GM06990 (cell line): ENCODE results near the gene MDFIC.

Experiments used
- DNase-seq: peaks from one replicate; pipeline ENCODE4 v3.0.0-alpha.2; 2011; ENCODE audit not compliant: insufficient read length; ENCODE audit errors: extremely low read depth
- H3K27me3 ChIP-seq: replicated peaks from 2 replicates; pipeline ENCODE4 v1.6.0; 2011; ENCODE audit warnings: low read length; ENCODE audit not compliant: control insufficient read depth, insufficient read depth
- H3K36me3 ChIP-seq: 2 replicates; pipeline ENCODE4 v1.5.1; 2011; ENCODE audit warnings: low read length; ENCODE audit not compliant: control insufficient read depth, insufficient read depth
- H3K4me3 ChIP-seq: replicated peaks from 2 replicates; pipeline ENCODE4 v1.5.1; 2011; ENCODE audit warnings: low read depth, mild to moderate bottlenecking, control low read depth, low read length
- TF ChIP-seq, protein P1 (sequence below): IDR thresholded peaks from 2 replicates; pipeline ENCODE4 v1.5.1; 2011; ENCODE audit warnings: low read length, control low read depth, mild to moderate bottlenecking, inconsistent platforms; ENCODE audit not compliant: insufficient read depth, poor library complexity, severe bottlenecking

Gene MDFIC

DNA sequence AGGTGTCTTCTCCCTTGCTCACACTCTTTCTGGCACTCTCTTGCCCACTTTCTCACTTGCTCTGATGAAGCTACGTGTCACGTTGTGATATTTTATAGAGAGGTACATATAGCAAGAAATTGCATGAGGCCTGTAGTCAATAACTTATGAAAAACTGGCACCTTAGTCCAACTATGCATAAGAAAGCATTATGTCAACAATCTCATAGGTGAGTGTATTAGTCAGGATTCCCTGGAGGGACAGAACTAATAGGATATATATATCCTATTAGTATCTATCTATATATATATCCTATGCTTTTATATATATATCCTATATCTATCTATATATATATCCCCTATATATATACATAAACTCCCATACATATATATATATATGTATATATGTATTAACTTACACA is 18.8 kb upstream of the MDFIC start:
- TF ChIP-seq, protein P1, sequence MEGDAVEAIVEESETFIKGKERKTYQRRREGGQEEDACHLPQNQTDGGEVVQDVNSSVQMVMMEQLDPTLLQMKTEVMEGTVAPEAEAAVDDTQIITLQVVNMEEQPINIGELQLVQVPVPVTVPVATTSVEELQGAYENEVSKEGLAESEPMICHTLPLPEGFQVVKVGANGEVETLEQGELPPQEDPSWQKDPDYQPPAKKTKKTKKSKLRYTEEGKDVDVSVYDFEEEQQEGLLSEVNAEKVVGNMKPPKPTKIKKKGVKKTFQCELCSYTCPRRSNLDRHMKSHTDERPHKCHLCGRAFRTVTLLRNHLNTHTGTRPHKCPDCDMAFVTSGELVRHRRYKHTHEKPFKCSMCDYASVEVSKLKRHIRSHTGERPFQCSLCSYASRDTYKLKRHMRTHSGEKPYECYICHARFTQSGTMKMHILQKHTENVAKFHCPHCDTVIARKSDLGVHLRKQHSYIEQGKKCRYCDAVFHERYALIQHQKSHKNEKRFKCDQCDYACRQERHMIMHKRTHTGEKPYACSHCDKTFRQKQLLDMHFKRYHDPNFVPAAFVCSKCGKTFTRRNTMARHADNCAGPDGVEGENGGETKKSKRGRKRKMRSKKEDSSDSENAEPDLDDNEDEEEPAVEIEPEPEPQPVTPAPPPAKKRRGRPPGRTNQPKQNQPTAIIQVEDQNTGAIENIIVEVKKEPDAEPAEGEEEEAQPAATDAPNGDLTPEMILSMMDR, result no peak
- no peak overlapping the region for H3K4me3 ChIP-seq
- no peaks in the 10 kb centered on the region for H3K36me3 ChIP-seq
- no peaks in the 10 kb centered on the region for H3K27me3 ChIP-seq
- no peak for DNase-seq

DNA sequence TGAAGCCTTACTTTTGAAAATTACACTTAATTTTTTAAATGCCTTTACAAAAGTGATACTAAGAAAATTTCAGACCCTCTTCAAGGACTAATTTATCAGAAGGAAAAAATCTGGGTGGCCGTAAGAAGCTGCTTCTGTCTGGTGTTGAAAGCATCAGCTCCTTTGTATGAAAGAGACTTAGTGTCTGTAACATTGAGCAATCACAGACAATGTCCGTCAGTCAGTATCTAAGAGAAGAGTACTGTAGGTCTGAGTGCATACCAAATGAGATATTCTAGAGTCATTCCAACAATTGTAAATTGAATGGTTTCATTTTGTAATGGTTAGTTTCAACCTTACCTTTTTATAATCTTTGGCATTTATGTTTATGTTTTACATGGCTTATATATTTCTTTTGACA is 11.1 kb upstream of the MDFIC start:
- Histone ChIP-seq H3K4me3 (no peak overlapping the region), H3K27me3 (no peaks in the 10 kb centered on the region), H3K36me3 (no peaks in the 10 kb centered on the region)
- TF ChIP-seq, protein P1, result no peak
- no peak for DNase-seq

DNA sequence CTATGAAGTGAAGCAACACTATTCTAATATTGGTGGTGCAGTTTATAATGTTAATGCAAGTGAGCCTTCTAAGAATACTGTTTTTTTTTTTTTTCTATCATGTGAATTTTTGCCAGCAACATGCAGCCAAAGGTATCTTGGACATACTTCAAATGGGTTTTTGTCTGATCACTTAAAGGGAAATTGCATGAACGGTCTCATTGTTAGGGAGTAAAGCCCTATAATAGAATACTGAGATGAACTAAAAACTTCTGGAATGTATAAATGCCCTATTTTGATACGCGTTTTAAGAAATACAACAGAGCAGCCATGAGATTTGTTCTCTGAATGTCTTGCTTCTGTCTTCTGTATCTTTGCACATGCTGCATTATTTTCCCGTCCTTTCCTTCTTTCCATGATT is 10.5 kb upstream of the MDFIC start:
- Histone ChIP-seq H3K36me3 (no peaks in the 10 kb centered on the region), H3K27me3 (no peaks in the 10 kb centered on the region), H3K4me3 (no peak overlapping the region)
- no peak for DNase-seq
- TF ChIP-seq, protein P1, result no peak

DNA sequence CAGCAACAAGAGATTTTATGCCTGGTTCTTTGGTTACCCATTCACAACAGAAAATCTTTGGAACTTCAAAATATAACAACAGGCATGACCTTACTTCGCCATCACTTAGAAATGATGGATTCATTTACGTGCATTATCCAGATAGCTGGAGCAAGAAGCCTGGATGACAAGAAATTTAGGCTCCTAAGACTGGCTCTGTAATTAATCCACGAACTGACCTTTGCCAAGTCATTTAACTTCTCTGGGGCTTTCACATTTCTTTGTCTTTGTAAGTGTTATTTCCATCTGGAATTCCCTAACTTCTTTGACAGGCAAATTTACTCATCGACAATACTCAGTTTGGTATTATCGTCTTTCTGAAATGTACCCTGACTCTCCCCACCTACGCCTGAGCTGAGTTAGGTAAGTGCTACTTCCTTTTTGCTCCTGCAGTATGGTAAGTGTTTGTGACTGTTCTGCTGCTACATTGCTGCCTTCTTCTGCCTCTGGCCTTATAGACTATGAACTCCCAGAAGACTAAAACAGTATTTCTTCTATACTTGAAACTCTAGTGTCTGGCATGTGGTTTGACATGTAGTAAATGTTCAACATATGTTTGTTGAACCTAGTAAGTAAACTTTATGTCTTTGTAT is 5.5 kb upstream of the MDFIC start:
- no peaks in the 10 kb centered on the region for H3K27me3 ChIP-seq
- DNase-seq, result peak; percentile 54
- no peaks in the 10 kb centered on the region for H3K36me3 ChIP-seq
- TF ChIP-seq, protein P1, result no peak
- peak overlapping the region; percentile 55 for H3K4me3 ChIP-seq

DNA sequence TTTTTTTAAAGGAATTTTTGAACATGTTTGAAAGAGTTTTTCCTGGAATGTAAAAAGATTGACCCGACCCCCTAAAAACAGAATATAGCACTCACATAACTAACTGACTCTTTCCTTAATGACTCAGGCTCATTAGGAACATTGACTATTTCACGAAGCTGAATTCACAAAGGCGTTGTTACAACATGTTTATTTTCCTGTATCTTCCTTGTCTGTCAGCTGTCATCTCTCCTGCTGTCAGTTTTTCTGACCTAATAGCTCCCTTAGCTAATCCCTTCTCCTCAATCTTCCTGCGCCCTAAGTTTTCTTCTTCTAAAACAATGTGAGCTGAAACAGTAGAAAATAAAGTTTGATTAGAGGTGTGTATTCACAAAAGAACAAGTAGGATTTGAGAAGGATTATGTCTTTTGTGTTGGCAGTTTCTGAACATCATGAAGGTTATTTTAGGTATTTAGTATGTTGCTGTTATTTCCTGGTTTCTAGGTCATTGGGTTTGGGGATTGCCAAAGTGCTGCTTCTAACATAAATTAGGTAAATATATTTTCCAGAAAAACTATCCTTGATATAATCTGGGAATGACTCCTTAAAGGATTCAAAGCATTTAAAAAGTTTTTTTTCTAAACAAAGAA is 4.6 kb upstream of the MDFIC start:
- Histone ChIP-seq H3K4me3 (peak overlapping the region; percentile 55), H3K27me3 (no peaks in the 10 kb centered on the region), H3K36me3 (no peaks in the 10 kb centered on the region)
- TF ChIP-seq, protein P1, result no peak
- no peak for DNase-seq
